CD4-positive, alpha-beta T cell treated with Interleukin-2 at 100 ng/mL for 4 hours (primary cell): ENCODE results near the gene RPL12.
A peak's percentile ranks its signal among the peaks of the same experiment; 100 is the strongest.

Experiments
- DNase-seq: peaks from one replicate; pipeline ENCODE4 v3.0.0-alpha.2; 2020; ENCODE audit warnings: low spot score

Gene RPL12

GRCh38 chr9:127438394-127438793, 12.8 kb downstream of the RPL12 start:
- no peak for DNase-seq

- peak; percentile 31 for DNase-seq
Observed at GRCh38 chr9:127437497-127438264, 13.5 kb downstream of the RPL12 start.

- DNase-seq: no peak
Observed at GRCh38 chr9:127430415-127430814, 20.8 kb downstream of the RPL12 start.

- DNase-seq: no peak
Observed at GRCh38 chr9:127428348-127428747, 22.9 kb downstream of the RPL12 start.

- DNase-seq: peak; percentile 39
Observed at GRCh38 chr9:127426756-127427155, 24.4 kb downstream of the RPL12 start.

GRCh38 chr9:127424676-127424999, 26.6 kb downstream of the RPL12 start:
- DNase-seq: peak; percentile 21

- DNase-seq: peak; percentile 89
Observed at GRCh38 chr9:127423934-127424675, 27.1 kb downstream of the RPL12 start, which contains the start of gene ZNF79. TSS of gene ZNF79 (plus strand) at chr9:127424382. CDS start at chr9:127424788, 406 bp downstream.

GRCh38 chr9:127423476-127423933, 27.7 kb downstream of the RPL12 start:
- no peak for DNase-seq

GRCh38 chr9:127422787-127423186, 28.4 kb downstream of the RPL12 start:
- no peak for DNase-seq

GRCh38 chr9:127422133-127422782, 28.9 kb downstream of the RPL12 start:
- no peak for DNase-seq

- no peak for DNase-seq
Observed at GRCh38 chr9:127421057-127421456, 30.1 kb downstream of the RPL12 start.

- DNase-seq: no peak
Observed at GRCh38 chr9:127419348-127419747, 31.9 kb downstream of the RPL12 start.

GRCh38 chr9:127418037-127418471, 33.2 kb downstream of the RPL12 start:
- DNase-seq: peak; percentile 31

- DNase-seq: no peak
Observed at GRCh38 chr9:127417131-127418036, 33.8 kb downstream of the RPL12 start.

GRCh38 chr9:127415657-127416056, 35.5 kb downstream of the RPL12 start:
- DNase-seq: no peak

GRCh38 chr9:127415141-127415540, 36.1 kb downstream of the RPL12 start:
- no peak for DNase-seq

GRCh38 chr9:127411122-127411521, 40.1 kb downstream of the RPL12 start:
- DNase-seq: no peak

- no peak for DNase-seq
Observed at GRCh38 chr9:127407492-127407843, 43.7 kb downstream of the RPL12 start.

GRCh38 chr9:127406799-127407491, 44.3 kb downstream of the RPL12 start:
- no peak for DNase-seq

- DNase-seq: no peak
Observed at GRCh38 chr9:127405344-127406125, 45.7 kb downstream of the RPL12 start.
